OCI-LY1 (cell line): Measurements from ENCODE around the gene SDHC.

Experiments
- H2AFZ ChIP-seq: fragments of 200-600 bp; sonication (generic), shearing (Covaris generic); 2 replicates; pipeline ENCODE4 v1.6.0; 2014; ENCODE audit warnings: antibody characterized with exemption, mild to moderate bottlenecking, low read length
- H3F3A ChIP-seq: fragments of 200-600 bp; sonication (generic), shearing (Covaris generic); 2 replicates; pipeline ENCODE4 v1.6.0; 2014; ENCODE audit warnings: mild to moderate bottlenecking, antibody characterized with exemption, low read length, moderate library complexity; ENCODE audit not compliant: insufficient read depth
- H3K27ac ChIP-seq: fragments of 200-600 bp; sonication (generic); 2 replicates; pipeline ENCODE4 v1.5.1; 2014; ENCODE audit warnings: low read length, mixed run types, mild to moderate bottlenecking, low read depth; ENCODE audit not compliant: poor library complexity, severe bottlenecking
- H3K27me3 ChIP-seq: fragments of 200-600 bp; sonication (generic); 2 replicates; pipeline ENCODE4 v1.6.0; 2014; ENCODE audit warnings: antibody characterized with exemption, mild to moderate bottlenecking, low read length, moderate library complexity; ENCODE audit not compliant: insufficient read depth
- H3K36me3 ChIP-seq: fragments of 200-600 bp; sonication (generic); 2 replicates; pipeline ENCODE4 v1.6.1; 2014; ENCODE audit warnings: mild to moderate bottlenecking, antibody characterized with exemption, low read length, moderate library complexity, mixed read lengths; ENCODE audit not compliant: insufficient read depth
- H3K4me1 ChIP-seq: fragments of 200-600 bp; sonication (generic); 2 replicates; pipeline ENCODE4 v1.5.1; 2014; ENCODE audit warnings: mild to moderate bottlenecking, low read length, moderate library complexity; ENCODE audit not compliant: insufficient read depth, severe bottlenecking
- H3K4me2 ChIP-seq: fragments of 200-600 bp; sonication (generic), shearing (Covaris generic); 2 replicates; pipeline ENCODE4 v1.6.1; 2014; ENCODE audit warnings: low read length
- H3K4me3 ChIP-seq: fragments of 200-600 bp; sonication (generic); 2 replicates; pipeline ENCODE4 v1.5.1; 2014; ENCODE audit warnings: low read length, low read depth, mild to moderate bottlenecking, mixed read lengths; ENCODE audit not compliant: poor library complexity, severe bottlenecking
- H3K79me2 ChIP-seq: fragments of 200-600 bp; shearing (Covaris generic); 2 replicates; pipeline ENCODE4 v1.6.1; 2016; ENCODE audit warnings: mixed run types, low read length, mixed read lengths; ENCODE audit not compliant: insufficient read depth
- H3K9ac ChIP-seq: fragments of 200-600 bp; sonication (generic), shearing (Covaris generic); 2 replicates; pipeline ENCODE4 v1.6.1; 2014; ENCODE audit warnings: mild to moderate bottlenecking, low read length, mixed read lengths
- H3K9me2 ChIP-seq: fragments of 200-600 bp; sonication (generic), shearing (Covaris generic); 2 replicates; pipeline ENCODE4 v1.6.1; 2014; ENCODE audit warnings: low read depth, mild to moderate bottlenecking, low read length, mixed read lengths
- H3K9me3 ChIP-seq: fragments of 200-600 bp; shearing (Covaris generic); 2 replicates; pipeline ENCODE4 v1.6.1; 2014; ENCODE audit warnings: low read length, mixed read lengths
- H4K20me1 ChIP-seq: fragments of 200-600 bp; sonication (generic), shearing (Covaris generic); 2 replicates; pipeline ENCODE4 v1.6.0; 2016; ENCODE audit warnings: mild to moderate bottlenecking, low read length; ENCODE audit not compliant: insufficient read depth
- EZH2 ChIP-seq: fragments of 200-600 bp; sonication (generic), shearing (Covaris generic); IDR thresholded peaks from 2 replicates; pipeline ENCODE4 v1.8.0; 2017; ENCODE audit warnings: borderline replicate concordance, mixed run types, mild to moderate bottlenecking, antibody characterized with exemption, low read length, moderate library complexity, mixed read lengths
- TF ChIP-seq, protein P1 (sequence below): fragments of 200-600 bp; sonication (generic), shearing (Covaris generic); IDR thresholded peaks from 2 replicates; pipeline ENCODE4 v1.5.1; 2017; ENCODE audit warnings: mild to moderate bottlenecking, antibody characterized with exemption, low read length, moderate library complexity, mixed read lengths

The SDHC gene

GRCh38 chr1:161307230-161307768 lies 6.9 kb upstream of the SDHC start:
- Histone ChIP-seq H3K4me2 (peak overlapping the region; percentile 76), H3F3A (no peaks in the 10 kb centered on the region; the same call in 1 of the 2 replicates), H3K4me3 (peak overlapping the region; percentile 91), H3K4me1 (peaks cover 35% of the 10 kb centered on the region), H3K9me2 (no peaks in the 10 kb centered on the region), H3K36me3 (peaks cover 11% of the 10 kb centered on the region; the same call in 1 of the 2 replicates), H3K9ac (peak overlapping the region; percentile 23; the same call in 1 of the 2 replicates), H3K9me3 (no peaks in the 10 kb centered on the region), H2AFZ (peak overlapping the region; percentile 71; the same call in 1 of the 2 replicates), H3K79me2 (no peaks in the 10 kb centered on the region; the same call in 1 of the 2 replicates), H3K27me3 (no peaks in the 10 kb centered on the region), H3K27ac (peak overlapping the region; percentile 35), H4K20me1 (no peaks in the 10 kb centered on the region)
- TF ChIP-seq EZH2 = no peak
- TF ChIP-seq, protein P1, sequence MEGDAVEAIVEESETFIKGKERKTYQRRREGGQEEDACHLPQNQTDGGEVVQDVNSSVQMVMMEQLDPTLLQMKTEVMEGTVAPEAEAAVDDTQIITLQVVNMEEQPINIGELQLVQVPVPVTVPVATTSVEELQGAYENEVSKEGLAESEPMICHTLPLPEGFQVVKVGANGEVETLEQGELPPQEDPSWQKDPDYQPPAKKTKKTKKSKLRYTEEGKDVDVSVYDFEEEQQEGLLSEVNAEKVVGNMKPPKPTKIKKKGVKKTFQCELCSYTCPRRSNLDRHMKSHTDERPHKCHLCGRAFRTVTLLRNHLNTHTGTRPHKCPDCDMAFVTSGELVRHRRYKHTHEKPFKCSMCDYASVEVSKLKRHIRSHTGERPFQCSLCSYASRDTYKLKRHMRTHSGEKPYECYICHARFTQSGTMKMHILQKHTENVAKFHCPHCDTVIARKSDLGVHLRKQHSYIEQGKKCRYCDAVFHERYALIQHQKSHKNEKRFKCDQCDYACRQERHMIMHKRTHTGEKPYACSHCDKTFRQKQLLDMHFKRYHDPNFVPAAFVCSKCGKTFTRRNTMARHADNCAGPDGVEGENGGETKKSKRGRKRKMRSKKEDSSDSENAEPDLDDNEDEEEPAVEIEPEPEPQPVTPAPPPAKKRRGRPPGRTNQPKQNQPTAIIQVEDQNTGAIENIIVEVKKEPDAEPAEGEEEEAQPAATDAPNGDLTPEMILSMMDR = no peak

DNA sequence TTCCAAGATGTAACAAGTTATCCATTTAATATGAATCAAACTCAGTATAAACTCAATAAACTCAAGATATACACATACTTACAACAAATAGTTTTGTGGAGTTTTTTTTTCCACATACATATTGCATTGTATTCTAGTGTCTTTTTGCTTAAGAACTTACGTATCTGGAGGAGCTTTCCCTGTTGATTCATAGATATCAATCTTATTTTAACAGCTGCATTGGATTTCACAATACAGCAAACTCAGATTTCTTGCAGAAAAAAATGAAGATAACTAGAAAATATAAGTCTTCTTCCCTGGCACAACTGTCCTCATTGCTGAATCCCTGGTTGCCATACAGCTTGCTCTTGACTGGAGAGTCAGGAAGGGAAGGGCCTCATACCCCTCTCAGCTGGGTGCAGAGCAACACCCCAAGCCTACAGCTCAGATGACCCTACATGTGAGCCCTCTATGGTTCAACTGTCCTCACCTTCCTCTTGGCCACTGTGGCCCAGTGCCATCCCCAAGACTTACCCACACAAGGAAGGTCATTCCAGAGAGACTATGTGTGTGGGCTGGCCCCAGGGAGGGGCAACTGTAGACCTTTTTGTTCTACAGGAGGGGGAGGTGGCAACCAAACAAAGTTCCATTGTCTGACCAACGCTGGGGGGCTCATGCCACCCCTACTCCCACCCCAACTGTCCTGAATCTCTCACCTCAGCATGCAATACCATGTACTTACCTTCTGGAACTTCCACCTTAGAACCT lies 6.1 kb upstream of the SDHC start:
- no peak overlapping the region for H3K27ac ChIP-seq
- no peaks in the 10 kb centered on the region; the same call in 1 of the 2 replicates for H3K79me2 ChIP-seq
- H3K4me1 ChIP-seq = peaks cover 35% of the 10 kb centered on the region
- no peaks in the 10 kb centered on the region; the same call in 1 of the 2 replicates for H3F3A ChIP-seq
- no peaks in the 10 kb centered on the region for H3K27me3 ChIP-seq
- H3K9me3 ChIP-seq = no peaks in the 10 kb centered on the region
- no peak overlapping the region for H3K4me3 ChIP-seq
- H3K4me2 ChIP-seq = no peak overlapping the region
- H3K9me2 ChIP-seq = no peaks in the 10 kb centered on the region
- H3K36me3 ChIP-seq = peaks cover 11% of the 10 kb centered on the region; the same call in 1 of the 2 replicates
- no peaks in the 10 kb centered on the region for H4K20me1 ChIP-seq
- TF ChIP-seq EZH2 = no peak
- TF ChIP-seq, protein P1 = no peak
- H3K9ac ChIP-seq = no peak overlapping the region
- H2AFZ ChIP-seq = no peak overlapping the region

DNA sequence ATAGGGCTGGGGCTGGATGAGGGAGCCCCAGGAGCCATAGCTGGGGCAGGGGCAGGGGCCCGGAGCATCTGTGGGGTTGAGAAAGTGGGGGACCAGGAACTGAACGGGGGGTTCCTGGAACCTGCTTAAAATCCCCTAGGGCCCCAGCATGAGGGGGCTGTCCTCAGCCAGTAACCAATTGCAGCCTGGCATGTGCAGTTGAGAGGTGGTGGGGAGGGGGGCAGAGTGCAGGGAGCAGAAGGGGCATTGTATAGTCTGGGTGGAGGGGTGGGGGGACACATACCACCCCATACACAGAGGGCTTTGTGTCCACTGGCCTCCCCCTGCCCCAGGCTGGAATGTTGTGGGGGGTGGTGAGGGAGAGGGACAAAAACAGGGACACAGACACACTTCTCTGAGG lies 4.3 kb upstream of the SDHC start, which contains the start of gene MPZ:
TSS of gene MPZ (minus strand) at position 101 of the 400 bp plus-strand sequence. CDS start at position 38, 63 bp downstream.
- no peaks in the 10 kb centered on the region for H3K9me2 ChIP-seq
- no peak for TF ChIP-seq EZH2
- TF ChIP-seq, protein P1 = no peak
- no peaks in the 10 kb centered on the region for H3K27me3 ChIP-seq
- peaks cover 4% of the 10 kb centered on the region; the same call in 1 of the 2 replicates for H3K79me2 ChIP-seq
- no peaks in the 10 kb centered on the region; the same call in 1 of the 2 replicates for H3F3A ChIP-seq
- H3K4me2 ChIP-seq = no peak within 1 kb of the TSS
- no peak within 1 kb of the TSS for H3K27ac ChIP-seq
- H3K9ac ChIP-seq = no peak within 1 kb of the TSS
- H3K4me3 ChIP-seq = no peak within 1 kb of the TSS
- H2AFZ ChIP-seq = no peak within 1 kb of the TSS
- H4K20me1 ChIP-seq = no peaks in the 10 kb centered on the region
- H3K4me1 ChIP-seq = peaks cover 33% of the 10 kb centered on the region
- no peaks in the 10 kb centered on the region for H3K36me3 ChIP-seq
- no peaks in the 10 kb centered on the region for H3K9me3 ChIP-seq
